Ovary (tissue), 9 donors: Measurements from ENCODE around the gene ATP8A1. TPM values are rescaled to one million over a fixed set of nuclear protein-coding genes. Genes with fewer than 3 reads are reported as not detected.
"Not testable (repeated sequence)": the region's sequence is repeated elsewhere in the genome, so short reads cannot be mapped to it uniquely, and the experiment has no call there.

Experiments
- DNase-seq, 5 donors: peaks; one replicate each; pipeline ENCODE4 v3.0.0-alpha.2; 2019 to 2020
- H3K27ac ChIP-seq, 2 donors: fragments of 200-600 bp; one replicate each; pipeline versions ENCODE4 v1.5.1 to v1.8.0; 2019 to 2022
- H3K27me3 ChIP-seq: fragments of 200-600 bp; one replicate; pipeline ENCODE4 v1.8.0; 2022
- H3K36me3 ChIP-seq: fragments of 200-600 bp; sonication (generic); one replicate; pipeline ENCODE4 v1.5.1; 2019
- H3K4me1 ChIP-seq: one replicate; pipeline ENCODE4 v1.8.1; 2013; ENCODE audit warnings: mild to moderate bottlenecking, moderate library complexity; ENCODE audit not compliant: insufficient read depth
- H3K4me3 ChIP-seq: fragments of 200-600 bp; sonication (generic); one replicate; pipeline ENCODE4 v1.5.1; 2017
- H3K9me3 ChIP-seq, 2 donors: fragments of 200-600 bp in 1 of 2; sonication (generic) in 1 of 2; one replicate each; pipeline versions ENCODE4 v1.5.1 to v1.8.1; 2013 to 2019; ENCODE audit warnings: mild to moderate bottlenecking in 1 of 2, moderate library complexity in 1 of 2
- EP300 ChIP-seq: sonication (generic); formaldehyde crosslinking; IDR thresholded peaks from one replicate; pipeline ENCODE4 v1.6.1; 2017; ENCODE audit warnings: antibody characterized with exemption
- POLR2A ChIP-seq: fragments of 450-650 bp; IDR thresholded peaks from one replicate; pipeline ENCODE4 v1.6.1; 2017; ENCODE audit warnings: antibody characterized with exemption, mild to moderate bottlenecking, moderate library complexity
- WGBS, 3 donors: extraction: QIAGEN DNeasy Blood & Tissue Kit in 1 of 3; methylation state at CpG; one replicate each; pipeline versions ENCODE4 v1.1.5 to v1.1.7; 2013 to 2017; 5-methylcytosine and 5-hydroxymethylcytosine counted together
- intact Hi-C, 4 donors: fragments of 100-400 bp; cut with DNase I; formaldehyde crosslinking; loops; one replicate each; pipeline versions ENCODE4 v1.11.0 to v1.15.1; 2022 to 2023
- polyA plus RNA-seq, 2 donors: library from polyadenylated mRNA; stranded (reverse); fragments of 200-250 nt in 1 of 2; fragments of 350-450 nt in 1 of 2; fragmentation: Illumina TruSeq in 1 of 2; extraction: RNeasy Lipid Tissue Mini Kit (QIAGEN cat#74804) in 1 of 2; gene quantifications; one replicate each; pipeline ENCODE4 v1.2.3, GENCODE V29; 2013 to 2014
- total RNA-seq, 7 donors: library from RNA; depleted of rRNA in 2 of 7; stranded (reverse); fragments of >200 nt in 2 of 7; fragmentation: NEBNext Ultra II Directional in 3 of 7; extraction: Animal tissue kit (Norgen Biotek cat#: 25700) in 3 of 7; gene quantifications; one replicate each; pipeline versions ENCODE4 v1.1.0 to v1.2.4, GENCODE V29; 2016 to 2023
- TF ChIP-seq, protein P1 (sequence below), 3 donors: fragments of 450-650 bp in 2 of 3; fragments of 200-600 bp in 1 of 3; IDR thresholded peaks; one replicate each; pipeline versions ENCODE4 v1.5.1 to v1.8.0; 2016 to 2022; ENCODE audit warnings: antibody characterized with exemption in 3 of 3, mild to moderate bottlenecking in 1 of 3
- donor health status: DM: no; HTN: no; CAD: no; lungs with moderate emphysema.
- donor health status: DM: no; HTN: no; CAD: no.
- donor health status: Bipolar disorder and iron deficiency.
- donor health status: DM: yes; HTN: yes; CAD: no.
- donor health status: DM: no; HTN: no; CAD: no.
- donor health status: DM: yes; HTN: yes; CAD: no.

ATP8A1 gene
- total and polyA plus RNA-seq, 9 donors = 10.0 to 73.2 (median 21.6) TPM

DNA sequence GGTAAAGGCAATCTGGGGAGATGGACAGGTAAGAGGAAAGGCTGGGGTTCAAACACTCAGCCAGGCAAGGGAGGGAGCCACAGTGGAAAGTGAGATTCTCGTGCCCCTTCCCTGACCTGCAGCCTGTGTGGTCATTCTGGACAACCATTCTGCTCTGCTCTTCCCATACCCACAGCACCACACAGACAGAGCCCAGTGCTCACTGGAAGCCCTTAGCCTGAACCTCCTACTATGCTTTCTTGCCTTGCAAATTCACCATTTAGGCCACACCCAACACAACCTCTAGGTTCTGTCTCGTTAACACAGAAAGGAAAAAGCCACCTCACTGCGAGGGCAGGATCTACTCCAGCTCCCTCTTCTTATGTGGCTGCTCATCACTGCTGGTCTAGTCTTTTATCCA, 166.9 kb downstream of the ATP8A1 start:
- intact Hi-C loops = no loop called here
- Histone ChIP-seq H3K36me3 (no peaks in the 10 kb centered on the region), H3K9me3 (no peaks in the 10 kb centered on the region), H3K27me3 (no peaks in the 10 kb centered on the region), H3K4me1 (no peaks in the 10 kb centered on the region), H3K27ac (no peak overlapping the region), H3K4me3 (no peak overlapping the region)
- DNase-seq = no peak
- WGBS, 3 donors = 92 to 98% (median 97%) methylated on average over 3 of the region's 3 CpGs
- no peak for TF ChIP-seq EP300
- no peak for TF ChIP-seq POLR2A
- TF ChIP-seq, protein P1, sequence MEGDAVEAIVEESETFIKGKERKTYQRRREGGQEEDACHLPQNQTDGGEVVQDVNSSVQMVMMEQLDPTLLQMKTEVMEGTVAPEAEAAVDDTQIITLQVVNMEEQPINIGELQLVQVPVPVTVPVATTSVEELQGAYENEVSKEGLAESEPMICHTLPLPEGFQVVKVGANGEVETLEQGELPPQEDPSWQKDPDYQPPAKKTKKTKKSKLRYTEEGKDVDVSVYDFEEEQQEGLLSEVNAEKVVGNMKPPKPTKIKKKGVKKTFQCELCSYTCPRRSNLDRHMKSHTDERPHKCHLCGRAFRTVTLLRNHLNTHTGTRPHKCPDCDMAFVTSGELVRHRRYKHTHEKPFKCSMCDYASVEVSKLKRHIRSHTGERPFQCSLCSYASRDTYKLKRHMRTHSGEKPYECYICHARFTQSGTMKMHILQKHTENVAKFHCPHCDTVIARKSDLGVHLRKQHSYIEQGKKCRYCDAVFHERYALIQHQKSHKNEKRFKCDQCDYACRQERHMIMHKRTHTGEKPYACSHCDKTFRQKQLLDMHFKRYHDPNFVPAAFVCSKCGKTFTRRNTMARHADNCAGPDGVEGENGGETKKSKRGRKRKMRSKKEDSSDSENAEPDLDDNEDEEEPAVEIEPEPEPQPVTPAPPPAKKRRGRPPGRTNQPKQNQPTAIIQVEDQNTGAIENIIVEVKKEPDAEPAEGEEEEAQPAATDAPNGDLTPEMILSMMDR (IDR thresholded peaks at IDR 0.05) = no peak

- Histone ChIP-seq H3K36me3 (no peaks in the 10 kb centered on the region), H3K4me3 (no peak overlapping the region), H3K27ac (no peak overlapping the region), H3K9me3 (no peaks in the 10 kb centered on the region), H3K4me1 (no peaks in the 10 kb centered on the region), H3K27me3 (no peaks in the 10 kb centered on the region)
- TF ChIP-seq POLR2A (no peak), EP300 (no peak)
- TF ChIP-seq, protein P1 (IDR thresholded peaks at IDR 0.05) = no peak
- WGBS, 3 donors = 71 to 77% (median 73%) methylated on average over 6 of the region's 6 CpGs
- DNase-seq = no peak
- intact Hi-C loops = no loop called here
These were observed 167.8 kb downstream of the ATP8A1 start for GRCh38 chr4:42489095-42489494.

DNA sequence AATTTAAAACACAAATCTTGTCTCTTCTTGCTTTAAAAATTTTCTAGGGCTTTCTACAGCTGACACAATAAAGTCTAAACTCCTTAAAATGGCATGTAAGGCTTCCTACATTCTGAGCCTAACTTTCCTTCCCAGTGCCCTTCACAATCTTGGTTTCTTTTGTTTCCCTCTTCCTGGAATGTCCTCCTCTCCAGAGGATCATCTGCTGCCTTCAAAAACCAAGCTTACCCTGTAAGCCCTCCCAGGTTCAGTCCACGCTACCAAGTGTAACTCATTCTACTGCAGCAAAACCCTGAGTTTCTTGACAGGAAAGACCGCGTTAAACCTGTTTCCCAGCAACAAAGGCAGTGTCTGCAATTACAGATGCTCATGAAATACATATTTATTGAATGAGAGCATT, 168.4 kb downstream of the ATP8A1 start:
- 83 to 90% (median 85%) methylated on average over 3 of the region's 3 CpGs for WGBS, 3 donors
- Histone ChIP-seq H3K9me3 (no peaks in the 10 kb centered on the region), H3K27me3 (no peaks in the 10 kb centered on the region), H3K27ac (no peak overlapping the region), H3K4me3 (no peak overlapping the region), H3K36me3 (no peaks in the 10 kb centered on the region), H3K4me1 (no peaks in the 10 kb centered on the region)
- no peak for DNase-seq
- intact Hi-C loops = no loop called here
- TF ChIP-seq POLR2A (no peak), EP300 (no peak)
- TF ChIP-seq, protein P1 (IDR thresholded peaks at IDR 0.05) = no peak

DNA sequence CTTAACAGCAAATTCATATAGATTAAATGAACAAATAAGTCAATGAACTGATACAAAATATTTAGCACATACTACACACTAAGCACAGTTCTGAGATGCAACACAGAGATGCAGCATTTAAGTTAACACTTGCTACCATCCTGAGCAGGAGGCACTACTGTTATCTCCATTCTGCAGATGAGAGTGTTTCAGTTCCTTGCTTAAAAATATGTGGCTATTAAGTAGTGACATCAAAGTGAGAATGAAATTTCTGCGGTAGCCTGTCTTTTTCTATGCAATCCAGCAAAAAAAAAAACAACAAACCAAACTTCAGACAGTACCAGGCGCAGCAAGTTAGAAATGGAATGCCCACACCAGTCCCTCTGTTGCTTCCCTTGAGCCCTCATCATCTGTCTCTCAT, 168.8 kb downstream of the ATP8A1 start:
- no peak overlapping the region for H3K4me3 ChIP-seq
- TF ChIP-seq, protein P1 (IDR thresholded peaks at IDR 0.05) = no peak
- no peak for TF ChIP-seq POLR2A
- no peak for TF ChIP-seq EP300
- H3K27ac ChIP-seq = no peak overlapping the region
- no peaks in the 10 kb centered on the region for H3K4me1 ChIP-seq
- intact Hi-C loops = no loop called here
- H3K27me3 ChIP-seq = no peaks in the 10 kb centered on the region
- no peaks in the 10 kb centered on the region for H3K9me3 ChIP-seq
- no peaks in the 10 kb centered on the region for H3K36me3 ChIP-seq
- 85 to 93% (median 91%) methylated on average over 2 of the region's 2 CpGs for WGBS, 3 donors
- no peak for DNase-seq

DNA sequence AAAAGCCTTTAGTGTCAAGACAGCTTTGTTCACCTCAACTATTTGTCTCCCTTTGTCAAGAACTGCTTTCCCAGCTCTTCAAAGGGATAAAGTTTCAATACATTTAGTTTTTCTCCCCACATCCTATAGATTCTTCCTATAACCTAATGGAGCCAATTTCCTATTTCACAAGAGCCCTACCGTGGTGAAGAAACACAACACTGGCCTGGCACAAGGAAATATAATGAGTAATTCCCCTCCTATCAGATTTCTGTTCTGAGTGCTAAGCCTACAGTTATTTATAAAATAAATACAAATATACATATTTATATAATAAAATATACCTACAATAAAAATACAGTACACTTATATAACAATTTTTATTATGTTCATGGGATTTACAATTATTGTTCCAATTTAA, 169.7 kb downstream of the ATP8A1 start:
- intact Hi-C loops = no loop called here
- Histone ChIP-seq H3K27me3 (no peaks in the 10 kb centered on the region), H3K4me1 (no peaks in the 10 kb centered on the region), H3K9me3 (no peaks in the 10 kb centered on the region), H3K4me3 (no peak overlapping the region), H3K27ac (no peak overlapping the region), H3K36me3 (no peaks in the 10 kb centered on the region)
- 72 to 82% (median 78%) methylated on average over 1 of the region's 1 CpG for WGBS, 3 donors
- DNase-seq = no peak
- TF ChIP-seq, protein P1 (IDR thresholded peaks at IDR 0.05) = no peak
- no peak for TF ChIP-seq POLR2A
- no peak for TF ChIP-seq EP300

GRCh38 chr4:42486156-42486555, 170.7 kb downstream of the ATP8A1 start:
- WGBS, 3 donors = 94 to 97% (median 94%) methylated on average over 6 of the region's 6 CpGs
- H3K4me3 ChIP-seq, H3K9me3 ChIP-seq, DNase-seq, intact Hi-C loops, H3K27me3 ChIP-seq, H3K36me3 ChIP-seq, H3K27ac ChIP-seq, H3K4me1 ChIP-seq: not testable (repeated sequence)
